Neutrophil (primary cell): ENCODE data around the gene TSHR.
"Not testable (repeated sequence)": the region's sequence is repeated elsewhere in the genome, so short reads cannot be mapped to it uniquely, and the experiment has no call there.

ENCODE experiments used
- H3K27ac ChIP-seq: fragments of 200-600 bp; sonication (generic); 2 replicates; pipeline ENCODE4 v1.5.1; 2016; ENCODE audit warnings: mild to moderate bottlenecking, moderate library complexity
- H3K27me3 ChIP-seq: fragments of 200-600 bp; sonication (generic); 2 replicates; pipeline ENCODE4 v1.6.0; 2016; ENCODE audit warnings: mild to moderate bottlenecking
- H3K36me3 ChIP-seq: fragments of 200-600 bp; sonication (generic); 2 replicates; pipeline ENCODE4 v1.5.1; 2017
- H3K4me1 ChIP-seq, 2 experiments: fragments of 200-600 bp in 1 of 2; sonication (generic) in 1 of 2; 1 replicate in 1 of 2; 2 replicates in 1 of 2; pipeline versions ENCODE4 v1.5.1 to v1.6.1; 2013 to 2016; ENCODE audit warnings: low read depth in 1 of 2, low read length in 1 of 2, mild to moderate bottlenecking in 1 of 2, moderate library complexity in 1 of 2; ENCODE audit not compliant: control insufficient read depth in 1 of 2, insufficient read depth in 1 of 2
- H3K4me3 ChIP-seq, 2 experiments: fragments of 200-600 bp in 1 of 2; sonication (generic) in 1 of 2; 1 replicate in 1 of 2; 2 replicates in 1 of 2; pipeline ENCODE4 v1.5.1; 2013 to 2016; ENCODE audit warnings: low read depth in 1 of 2, low read length in 1 of 2, mild to moderate bottlenecking in 1 of 2, moderate library complexity in 1 of 2
- H3K9me3 ChIP-seq: fragments of 200-600 bp; sonication (generic); 2 replicates; pipeline ENCODE4 v1.5.1; 2016
- TF ChIP-seq, protein P1 (sequence below): fragments of 200-600 bp; sonication (generic); IDR thresholded peaks from 2 replicates; pipeline ENCODE4 v1.5.1; 2016; ENCODE audit warnings: antibody characterized with exemption

TSHR gene

DNA sequence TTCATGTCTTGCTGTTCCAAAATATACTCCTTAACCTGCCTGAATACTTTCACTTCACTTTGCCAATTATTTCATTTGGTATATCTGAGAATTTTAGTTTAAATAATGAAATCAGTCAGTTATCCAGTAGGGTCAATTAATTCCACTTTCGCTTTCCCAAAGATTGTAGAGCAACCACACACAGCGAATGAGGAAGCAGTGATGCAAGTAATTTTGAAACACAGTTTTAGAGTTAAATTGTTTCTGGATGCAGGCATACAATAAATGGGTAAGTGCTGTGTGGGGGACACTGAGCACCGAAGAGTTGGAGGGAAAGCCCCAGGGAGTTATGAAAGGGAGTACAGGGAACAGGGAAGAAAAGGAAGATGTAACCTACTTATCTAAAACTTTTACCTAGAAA, 62.8 kb downstream of the TSHR start:
- no peaks in the 10 kb centered on the region for H3K27me3 ChIP-seq
- no peaks in the 10 kb centered on the region for H3K36me3 ChIP-seq
- peak overlapping the region; percentile 64 for H3K27ac ChIP-seq
- peak overlapping the region in 1 of 2 experiments; percentile 12 for H3K4me3 ChIP-seq
- peaks cover 10 to 17% of the 10 kb centered on the region in 2 experiments for H3K4me1 ChIP-seq
- no peaks in the 10 kb centered on the region for H3K9me3 ChIP-seq
- TF ChIP-seq, protein P1, sequence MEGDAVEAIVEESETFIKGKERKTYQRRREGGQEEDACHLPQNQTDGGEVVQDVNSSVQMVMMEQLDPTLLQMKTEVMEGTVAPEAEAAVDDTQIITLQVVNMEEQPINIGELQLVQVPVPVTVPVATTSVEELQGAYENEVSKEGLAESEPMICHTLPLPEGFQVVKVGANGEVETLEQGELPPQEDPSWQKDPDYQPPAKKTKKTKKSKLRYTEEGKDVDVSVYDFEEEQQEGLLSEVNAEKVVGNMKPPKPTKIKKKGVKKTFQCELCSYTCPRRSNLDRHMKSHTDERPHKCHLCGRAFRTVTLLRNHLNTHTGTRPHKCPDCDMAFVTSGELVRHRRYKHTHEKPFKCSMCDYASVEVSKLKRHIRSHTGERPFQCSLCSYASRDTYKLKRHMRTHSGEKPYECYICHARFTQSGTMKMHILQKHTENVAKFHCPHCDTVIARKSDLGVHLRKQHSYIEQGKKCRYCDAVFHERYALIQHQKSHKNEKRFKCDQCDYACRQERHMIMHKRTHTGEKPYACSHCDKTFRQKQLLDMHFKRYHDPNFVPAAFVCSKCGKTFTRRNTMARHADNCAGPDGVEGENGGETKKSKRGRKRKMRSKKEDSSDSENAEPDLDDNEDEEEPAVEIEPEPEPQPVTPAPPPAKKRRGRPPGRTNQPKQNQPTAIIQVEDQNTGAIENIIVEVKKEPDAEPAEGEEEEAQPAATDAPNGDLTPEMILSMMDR: no peak

DNA sequence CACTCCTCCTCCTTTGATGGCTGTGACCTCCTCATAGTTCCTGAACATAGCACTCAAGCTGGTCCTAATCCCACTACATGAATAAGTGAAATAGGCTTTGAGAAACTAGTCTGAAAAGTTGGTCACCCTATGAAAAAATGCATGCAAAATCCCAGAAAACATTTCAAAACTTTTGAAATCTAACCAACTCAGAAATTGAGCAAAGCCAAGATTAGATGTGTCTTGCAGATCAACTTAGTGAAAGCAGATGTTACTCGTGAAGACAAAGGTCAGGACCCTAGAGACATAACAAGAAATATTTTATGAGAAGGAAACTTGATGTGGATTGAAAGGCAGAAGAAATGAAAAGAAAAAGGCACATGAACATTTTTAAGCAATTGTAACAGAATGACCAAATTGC, 63.3 kb downstream of the TSHR start:
- TF ChIP-seq, protein P1: no peak

DNA sequence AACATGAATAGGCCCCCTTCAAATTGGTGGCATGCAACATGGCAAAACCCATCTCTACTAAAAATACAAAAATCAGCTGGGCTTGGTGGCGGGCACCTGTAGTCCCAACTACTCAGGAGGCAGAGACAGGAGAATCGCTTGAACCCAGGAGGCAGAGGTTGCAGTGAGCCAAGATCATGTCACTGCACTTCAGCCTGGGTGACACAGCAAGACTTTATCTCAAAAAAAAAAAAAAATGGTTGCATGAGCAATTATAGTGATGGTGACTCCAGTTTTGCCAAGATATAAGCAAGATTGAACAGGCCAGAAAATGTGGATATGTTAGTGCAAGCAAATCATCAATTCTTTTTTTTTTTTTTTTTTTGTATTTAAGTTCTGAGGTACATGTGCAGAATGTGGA, 63.7 kb downstream of the TSHR start:
- not testable (repeated sequence) for H3K4me3 ChIP-seq, H3K9me3 ChIP-seq, H3K36me3 ChIP-seq, H3K27ac ChIP-seq, H3K27me3 ChIP-seq
- H3K4me1 ChIP-seq: peaks cover 10 to 17% of the 10 kb centered on the region in 2 experiments

More for the DNA sequence above, 63.3 kb downstream of the TSHR start:
- peak overlapping the region; percentile 64 for H3K27ac ChIP-seq
- peak overlapping the region in 1 of 2 experiments; percentile 12 for H3K4me3 ChIP-seq
- no peaks in the 10 kb centered on the region for H3K36me3 ChIP-seq
- no peaks in the 10 kb centered on the region for H3K27me3 ChIP-seq
- H3K4me1 ChIP-seq: peaks cover 10 to 17% of the 10 kb centered on the region in 2 experiments
- no peaks in the 10 kb centered on the region for H3K9me3 ChIP-seq

DNA sequence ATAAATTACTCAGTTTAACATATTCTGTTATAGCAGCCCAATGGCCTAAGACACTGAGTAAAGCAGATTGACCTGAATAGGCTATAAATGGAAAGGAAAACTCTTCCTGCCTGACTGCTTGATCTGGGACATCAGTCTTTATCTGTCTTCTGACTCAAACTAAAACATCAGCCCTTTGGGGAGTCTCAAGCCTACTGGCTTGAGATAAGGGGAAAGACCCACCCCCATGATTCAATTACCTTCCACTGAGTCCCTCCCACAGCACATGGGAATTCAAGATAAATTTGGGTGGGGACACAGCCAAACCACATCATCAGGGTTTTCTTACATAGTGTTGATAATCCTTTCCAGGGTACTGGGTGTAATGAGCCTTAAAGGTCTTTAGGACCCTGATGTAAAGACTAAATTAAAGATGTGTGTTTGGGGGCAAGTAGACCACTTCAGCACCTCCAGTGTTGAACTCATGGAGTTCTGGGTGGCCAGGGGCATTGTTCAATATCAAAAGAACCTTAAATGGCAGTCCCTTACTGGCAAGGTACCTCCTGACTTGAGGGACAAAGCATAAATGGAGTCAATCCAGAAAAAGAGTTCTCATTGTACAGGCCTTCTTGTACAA, 67.8 kb downstream of the TSHR start:
- H3K9me3 ChIP-seq: no peaks in the 10 kb centered on the region
- no peak overlapping the region for H3K4me3 ChIP-seq
- TF ChIP-seq, protein P1: no peak
- peaks cover 4 to 6% of the 10 kb centered on the region in 2 experiments for H3K4me1 ChIP-seq
- H3K27me3 ChIP-seq: no peaks in the 10 kb centered on the region
- H3K27ac ChIP-seq: no peak overlapping the region
- no peaks in the 10 kb centered on the region for H3K36me3 ChIP-seq

DNA sequence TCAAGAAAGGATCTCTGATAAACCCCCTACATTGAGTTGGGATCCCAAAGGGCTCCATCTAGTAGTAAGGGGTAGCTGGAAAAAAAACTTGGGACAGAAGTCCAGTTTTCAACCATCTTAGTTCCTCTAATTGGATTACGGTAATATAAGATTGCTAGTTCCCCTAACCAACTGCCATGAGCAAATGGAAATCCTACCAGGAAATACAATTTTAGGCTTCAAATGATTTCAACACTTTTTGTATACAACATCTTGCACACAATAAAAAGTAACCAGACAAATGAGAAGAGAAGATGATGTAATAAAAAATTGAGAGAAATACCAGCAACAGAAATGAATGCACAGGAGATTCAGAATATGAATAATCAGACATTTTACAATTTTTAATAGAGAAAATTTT, 73.0 kb downstream of the TSHR start:
- TF ChIP-seq, protein P1: no peak
- Histone ChIP-seq H3K4me3 (no peak overlapping the region), H3K4me1 (peaks cover under 1 to 4% of the 10 kb centered on the region in 2 experiments), H3K9me3 (no peaks in the 10 kb centered on the region), H3K27me3 (no peaks in the 10 kb centered on the region), H3K36me3 (no peaks in the 10 kb centered on the region), H3K27ac (no peak overlapping the region)

DNA sequence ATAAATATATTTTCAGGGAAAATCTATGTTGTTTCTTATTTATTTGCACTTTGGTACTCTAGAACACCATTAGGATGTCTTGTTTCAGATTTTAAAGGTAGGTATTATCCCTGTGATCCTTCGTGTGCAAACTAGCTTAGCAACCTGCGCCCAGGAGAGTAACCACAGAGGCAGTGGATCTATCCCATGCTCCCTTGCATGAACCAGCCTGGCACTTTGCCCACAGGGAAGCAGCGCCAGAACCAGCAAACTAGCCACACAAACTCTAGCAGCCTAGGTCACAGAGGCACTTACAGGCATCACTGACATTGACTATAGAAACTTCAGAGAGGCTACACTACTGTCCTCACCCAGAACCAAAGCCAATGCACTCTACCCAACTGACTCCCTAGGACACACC, 76.1 kb downstream of the TSHR start:
- TF ChIP-seq, protein P1: no peak
- no peak overlapping the region for H3K27ac ChIP-seq
- H3K4me3 ChIP-seq: no peak overlapping the region
- H3K9me3 ChIP-seq: no peaks in the 10 kb centered on the region
- no peaks in the 10 kb centered on the region for H3K27me3 ChIP-seq
- peaks cover 12 to 13% of the 10 kb centered on the region in 2 experiments for H3K4me1 ChIP-seq
- no peaks in the 10 kb centered on the region for H3K36me3 ChIP-seq
